ENCODE results near the gene FNDC10.

- TF ChIP-seq POLR2A (IDR thresholded peaks at IDR 0.05) (no peak), CTCF (IDR thresholded peaks at IDR 0.05) (no peak)
These were observed 32.6 kb downstream of the FNDC10 start for GRCh38 chr1:1567152-1567875.

Data from adrenal gland (tissue), 5 donors.